RWPE2 (cell line): ENCODE results near the gene NOP9.

Experiments used
- ATAC-seq: fragments of 200-7000 bp; cut with Tn5 transposase; 3 replicates; pipeline ENCODE4 v1.9.1; 2021; ENCODE audit warnings: low read depth
- DNase-seq: peaks from one replicate; pipeline ENCODE4 v3.0.0-alpha.2; 2020; ENCODE audit warnings: low spot score
- H3K27ac ChIP-seq: fragments of 450-650 bp; 2 replicates; pipeline ENCODE4 v1.5.1; 2017; ENCODE audit warnings: mild to moderate bottlenecking; ENCODE audit not compliant: poor library complexity, severe bottlenecking
- H3K27me3 ChIP-seq: fragments of 250-450 bp; sonication (Bioruptor Pico); 2 replicates; pipeline ENCODE4 v1.5.1; 2021; ENCODE audit warnings: mild to moderate bottlenecking, moderate library complexity; ENCODE audit not compliant: insufficient read depth, poor library complexity, severe bottlenecking
- H3K36me3 ChIP-seq: fragments of 250-450 bp; sonication (Bioruptor Pico); 2 replicates; pipeline ENCODE4 v1.5.1; 2020; ENCODE audit warnings: low read depth, mild to moderate bottlenecking, moderate library complexity
- H3K4me1 ChIP-seq: fragments of 250-450 bp; sonication (Bioruptor Pico); 2 replicates; pipeline ENCODE4 v1.5.1; 2021; ENCODE audit warnings: mild to moderate bottlenecking, moderate library complexity; ENCODE audit not compliant: insufficient read depth, poor library complexity, severe bottlenecking
- H3K4me3 ChIP-seq: fragments of 250-450 bp; sonication (Bioruptor Pico); 2 replicates; pipeline ENCODE4 v1.5.1; 2021; ENCODE audit warnings: mild to moderate bottlenecking, moderate library complexity; ENCODE audit not compliant: severe bottlenecking
- H3K9me3 ChIP-seq: fragments of 250-450 bp; sonication (Bioruptor Pico); 2 replicates; pipeline ENCODE4 v1.5.1; 2021; ENCODE audit warnings: mild to moderate bottlenecking, moderate library complexity; ENCODE audit not compliant: severe bottlenecking
- CTCF ChIP-seq: fragments of 450-650 bp; IDR thresholded peaks from one replicate; pipeline ENCODE4 v1.5.1; 2017; ENCODE audit warnings: mild to moderate bottlenecking, moderate library complexity; ENCODE audit not compliant: poor library complexity, severe bottlenecking

NOP9 gene

GRCh38 chr14:24267516-24267915, 32.1 kb upstream of the NOP9 start:
- Histone ChIP-seq H3K4me1 (peaks cover 29% of the 10 kb centered on the region), H3K4me3 (no peak overlapping the region), H3K27ac (no peak overlapping the region), H3K27me3 (no peaks in the 10 kb centered on the region), H3K36me3 (peaks cover 34% of the 10 kb centered on the region), H3K9me3 (no peaks in the 10 kb centered on the region)
- ATAC-seq (no peak), DNase-seq (no peak)
- no peak for TF ChIP-seq CTCF

GRCh38 chr14:24268225-24268624, 31.4 kb upstream of the NOP9 start:
- ATAC-seq (no peak), DNase-seq (no peak)
- Histone ChIP-seq H3K36me3 (peaks cover 34% of the 10 kb centered on the region), H3K27me3 (no peaks in the 10 kb centered on the region), H3K4me1 (peaks cover 33% of the 10 kb centered on the region), H3K4me3 (no peak overlapping the region), H3K27ac (no peak overlapping the region), H3K9me3 (no peaks in the 10 kb centered on the region)
- no peak for TF ChIP-seq CTCF

- Histone ChIP-seq H3K4me3 (no peak overlapping the region), H3K9me3 (no peaks in the 10 kb centered on the region), H3K27ac (no peak overlapping the region), H3K36me3 (peaks cover 34% of the 10 kb centered on the region), H3K27me3 (no peaks in the 10 kb centered on the region), H3K4me1 (peaks cover 32% of the 10 kb centered on the region)
- DNase-seq (no peak), ATAC-seq (no peak)
- TF ChIP-seq CTCF: no peak
Measured at GRCh38 chr14:24269368-24269767, 30.3 kb upstream of the NOP9 start.

GRCh38 chr14:24269910-24270536, 29.6 kb upstream of the NOP9 start:
- Histone ChIP-seq H3K9me3 (no peaks in the 10 kb centered on the region), H3K27me3 (no peaks in the 10 kb centered on the region), H3K27ac (peak overlapping the region; percentile 98), H3K36me3 (peaks cover 34% of the 10 kb centered on the region), H3K4me3 (no peak overlapping the region), H3K4me1 (peaks cover 32% of the 10 kb centered on the region)
- no peak for ATAC-seq
- no peak for TF ChIP-seq CTCF
- no peak for DNase-seq

GRCh38 chr14:24270537-24271133, 29.0 kb upstream of the NOP9 start:
- peaks cover 34% of the 10 kb centered on the region for H3K36me3 ChIP-seq
- H3K9me3 ChIP-seq: no peaks in the 10 kb centered on the region
- peaks cover 32% of the 10 kb centered on the region for H3K4me1 ChIP-seq
- peak overlapping the region; percentile 88 for H3K4me3 ChIP-seq
- peak overlapping the region; percentile 98 for H3K27ac ChIP-seq
- ATAC-seq (peak; percentile 1; the same call in 2 of the 3 replicates), DNase-seq (no peak)
- no peak for TF ChIP-seq CTCF
- H3K27me3 ChIP-seq: no peaks in the 10 kb centered on the region
